Measurements from ENCODE around the gene ERC2.

Gene ERC2

DNA sequence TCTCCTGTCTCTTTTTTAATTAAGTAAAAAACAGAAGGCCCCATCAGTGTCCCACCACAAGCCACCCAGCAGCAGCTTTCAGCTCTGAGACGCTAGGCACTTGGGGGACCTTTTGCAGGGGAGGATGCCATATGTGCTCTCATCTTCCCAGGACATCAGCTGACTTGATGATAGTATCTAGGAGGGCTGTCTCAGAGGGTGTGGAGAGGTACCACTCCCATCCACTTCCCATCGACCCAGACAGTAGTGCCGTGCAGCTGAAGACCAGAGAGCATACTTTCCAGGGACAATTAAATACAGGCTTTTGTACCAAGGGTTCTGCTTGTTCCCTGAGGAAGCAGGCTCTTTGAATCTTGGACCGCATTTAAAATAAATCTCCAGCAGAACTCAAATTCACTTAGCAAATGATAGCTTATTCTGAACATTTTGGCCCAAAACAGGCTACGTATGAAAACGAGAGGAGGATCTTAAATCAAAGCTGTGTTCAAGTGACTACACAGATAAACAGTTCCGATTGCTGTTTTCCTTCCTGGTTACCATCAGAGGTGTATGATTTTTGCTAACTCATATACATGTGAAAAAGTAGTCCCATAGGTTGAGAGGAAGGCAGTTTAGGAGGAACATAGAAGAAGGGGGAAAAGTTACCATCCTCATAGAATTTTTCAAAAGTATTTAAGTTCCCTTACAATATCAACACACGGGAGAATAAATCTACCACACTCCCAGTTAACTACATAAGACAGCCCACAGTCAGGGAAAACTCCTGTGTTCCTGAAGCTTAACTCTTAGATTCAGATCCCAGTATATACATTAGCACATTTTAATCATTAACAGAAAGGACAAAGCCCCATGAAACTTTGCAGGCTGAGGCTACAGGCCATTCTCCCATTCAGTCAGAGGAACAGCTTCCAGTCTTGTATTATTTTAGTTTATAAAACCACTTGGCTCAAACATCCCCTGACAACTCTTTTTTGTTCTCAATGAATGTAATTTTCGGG lies 990.7 kb downstream of the ERC2 start:
- no peak for DNase-seq (ENCODE audit: low read depth in 2 of 2)

DNA sequence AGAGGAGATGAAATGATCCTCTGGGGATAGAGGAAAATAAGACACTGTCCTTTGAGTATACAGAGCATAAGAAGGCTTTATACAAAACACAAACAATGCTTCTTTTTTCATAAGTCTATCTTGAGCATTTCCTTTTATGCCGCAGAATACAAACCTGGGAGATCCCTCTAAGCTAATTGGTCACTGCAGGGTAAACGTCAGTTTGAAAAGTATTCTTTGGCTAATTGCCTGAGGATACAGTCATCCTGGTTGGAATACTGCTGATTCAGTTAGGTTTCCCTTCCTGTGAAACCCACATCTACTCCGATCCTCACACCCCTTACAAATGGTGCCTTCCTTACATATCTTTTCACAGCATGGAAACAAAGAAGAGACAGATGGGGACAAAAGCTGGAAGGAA lies 991.8 kb downstream of the ERC2 start:
- DNase-seq (ENCODE audit: low read depth in 2 of 2): no peak

DNA sequence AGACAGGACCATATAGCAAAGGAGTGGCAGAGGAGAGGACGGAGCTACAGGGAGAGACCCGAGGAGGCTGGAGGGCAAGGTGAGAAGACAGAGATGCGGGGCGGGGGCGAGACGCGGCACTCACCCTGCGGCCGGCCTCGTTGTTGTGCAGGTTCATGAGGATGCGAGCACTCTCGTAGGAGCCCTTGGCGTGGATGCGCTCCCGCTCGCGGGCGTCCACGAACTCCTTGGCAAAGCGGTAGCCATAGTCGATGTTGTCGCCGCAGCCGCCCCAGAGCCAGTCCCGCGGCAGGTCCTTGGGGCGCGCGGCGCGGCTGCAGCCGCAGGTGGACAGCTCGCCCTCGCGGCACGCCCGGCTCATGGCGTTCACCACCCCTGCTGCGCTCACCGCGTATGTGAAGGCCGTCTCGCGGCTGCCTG lies 994.0 kb downstream of the ERC2 start:
- DNase-seq (ENCODE audit: low read depth in 2 of 2): no peak

DNA sequence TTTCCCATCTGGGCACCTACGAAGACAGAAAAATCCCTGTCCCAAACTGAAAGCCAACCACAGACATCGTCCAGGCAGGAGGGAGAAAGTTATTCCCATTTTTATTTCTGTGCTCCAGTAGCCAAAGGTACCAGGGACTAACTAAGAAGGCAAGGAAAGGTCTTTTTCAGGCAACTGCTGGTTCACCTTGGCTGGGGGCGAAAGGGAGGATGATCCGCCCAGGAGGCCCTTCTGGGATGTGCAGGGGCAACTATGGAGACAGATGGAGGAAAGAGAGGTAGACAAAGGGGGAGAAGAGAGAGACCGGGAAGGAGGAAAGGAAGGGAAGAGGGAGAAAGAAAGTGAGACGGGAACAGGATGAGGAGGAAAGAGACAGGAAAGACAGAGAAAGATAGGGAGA lies 994.5 kb downstream of the ERC2 start:
- no peak for DNase-seq (ENCODE audit: low read depth in 2 of 2)

DNA sequence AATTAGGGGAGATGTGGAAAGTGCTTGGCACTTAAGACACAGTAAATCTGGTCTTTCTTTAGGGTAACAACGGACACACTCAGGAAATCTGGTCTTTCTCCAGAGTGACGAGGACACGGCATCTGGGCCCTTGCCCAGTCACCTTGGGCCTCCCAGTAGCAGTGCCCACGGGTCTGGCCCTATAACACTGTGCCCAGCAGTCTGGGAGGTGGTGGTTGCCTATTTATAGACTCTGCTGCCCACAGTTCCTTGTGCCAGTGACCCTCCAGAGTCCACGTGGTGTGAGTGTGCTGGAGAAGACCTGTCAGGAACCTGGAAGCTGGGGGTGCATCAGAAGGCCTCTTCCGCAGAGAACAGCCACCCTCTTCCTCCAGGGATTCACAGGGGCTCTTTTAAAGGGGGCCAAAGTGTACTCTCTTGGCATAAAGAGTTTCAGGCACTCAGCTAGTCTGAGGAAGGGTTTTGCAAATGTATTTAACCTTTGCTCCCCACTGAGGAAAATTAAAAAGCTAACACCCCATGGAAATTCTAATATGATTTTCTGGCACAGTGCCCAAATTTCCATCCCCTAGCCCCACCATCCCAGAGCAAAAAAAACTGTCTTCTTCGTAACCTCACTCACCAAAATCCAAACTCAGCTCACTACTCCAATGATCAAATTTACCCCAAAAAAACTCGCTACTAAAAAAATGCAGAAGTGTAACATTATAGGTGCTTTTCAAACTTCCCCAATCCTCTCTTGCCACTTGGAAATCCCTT lies 996.6 kb downstream of the ERC2 start:
- DNase-seq (ENCODE audit: low read depth in 2 of 2): no peak

DNA sequence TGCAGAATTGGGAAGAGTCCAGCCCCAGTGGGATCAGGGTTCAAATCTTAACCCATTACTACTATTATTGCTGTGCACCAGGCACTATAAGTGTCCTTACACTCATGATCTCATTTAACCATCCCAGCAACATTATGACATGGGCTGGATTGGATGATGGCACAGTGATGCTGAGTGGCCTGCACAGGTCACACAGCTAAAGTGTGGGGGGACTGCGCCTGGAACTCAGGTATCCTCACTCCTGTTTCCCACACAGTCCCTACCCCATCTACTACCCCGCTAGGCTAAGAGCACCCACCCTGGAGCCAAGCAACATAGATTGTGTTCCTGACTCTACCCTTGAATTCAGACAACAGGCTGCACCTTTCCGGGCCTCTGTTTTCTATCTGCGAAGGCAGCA lies 997.2 kb downstream of the ERC2 start:
- no peak for DNase-seq (ENCODE audit: low read depth in 2 of 2)

DNA sequence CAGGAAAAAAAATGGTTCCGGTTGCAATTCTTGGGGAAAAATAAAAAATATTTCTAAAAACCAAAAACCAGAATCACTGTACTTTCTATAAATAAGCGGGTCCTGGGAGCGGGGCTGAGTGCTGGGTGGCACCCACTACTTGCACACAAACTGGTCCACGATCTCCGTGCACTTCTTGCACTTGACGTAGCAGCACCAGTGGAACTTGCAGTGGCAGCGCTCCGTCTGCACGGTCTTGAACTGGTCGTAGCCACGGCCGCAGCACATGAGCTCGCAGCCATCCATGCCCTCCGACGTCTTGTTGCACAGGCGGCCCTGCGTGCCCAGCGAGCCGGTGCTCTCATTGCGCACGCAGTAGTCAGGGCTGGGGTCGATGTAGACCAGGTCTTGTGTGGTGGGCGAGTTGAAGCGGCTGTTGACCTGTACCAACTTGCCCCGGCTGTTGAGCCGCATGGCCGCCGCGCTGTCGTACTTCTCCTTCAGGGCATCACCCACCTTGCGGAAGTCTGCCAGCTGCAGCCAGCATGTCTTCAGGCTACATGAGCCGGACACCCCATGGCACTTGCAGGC lies 998.2 kb downstream of the ERC2 start:
- DNase-seq (ENCODE audit: low read depth in 2 of 2): no peak

DNA sequence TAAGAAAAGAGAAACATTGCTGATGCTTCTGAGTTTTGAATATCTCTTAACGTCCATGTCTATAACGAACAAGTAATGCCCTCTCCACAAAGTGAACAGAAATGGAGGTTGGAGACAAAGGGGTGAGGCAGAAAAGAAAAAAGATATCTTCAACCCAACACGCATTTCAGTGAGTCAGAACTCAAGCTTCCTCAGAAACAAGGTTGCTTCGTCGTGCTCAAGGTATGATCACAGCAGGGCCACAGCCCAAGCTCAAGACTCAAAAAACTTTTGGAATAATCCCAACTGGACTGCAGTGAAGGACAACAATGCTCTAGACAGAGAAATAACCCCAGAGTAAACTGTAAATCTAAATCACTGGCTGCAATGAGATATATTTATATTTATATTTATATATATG lies 1000.0 kb downstream of the ERC2 start:
- DNase-seq (ENCODE audit: low read depth in 2 of 2): no peak

DNA sequence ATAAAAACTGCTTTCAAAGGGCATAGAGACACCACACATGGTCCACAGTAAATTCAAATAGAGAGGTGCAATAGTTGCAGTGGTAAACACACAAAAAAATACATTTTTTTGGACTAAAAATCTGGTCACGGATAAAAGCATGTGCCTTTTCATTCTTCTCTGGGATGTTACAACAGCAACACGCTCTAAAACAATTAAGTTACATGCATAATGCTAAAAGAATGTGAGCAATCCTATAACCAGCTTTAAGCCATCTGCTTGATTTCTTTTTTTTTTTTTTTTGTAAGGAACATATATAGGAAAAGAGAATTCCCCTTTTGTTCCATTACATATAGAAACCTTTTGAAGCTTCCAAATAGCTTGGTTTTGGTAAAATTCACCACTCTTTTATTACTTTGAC lies 1001.2 kb downstream of the ERC2 start:
- no peak for DNase-seq (ENCODE audit: low read depth in 2 of 2)

DNA sequence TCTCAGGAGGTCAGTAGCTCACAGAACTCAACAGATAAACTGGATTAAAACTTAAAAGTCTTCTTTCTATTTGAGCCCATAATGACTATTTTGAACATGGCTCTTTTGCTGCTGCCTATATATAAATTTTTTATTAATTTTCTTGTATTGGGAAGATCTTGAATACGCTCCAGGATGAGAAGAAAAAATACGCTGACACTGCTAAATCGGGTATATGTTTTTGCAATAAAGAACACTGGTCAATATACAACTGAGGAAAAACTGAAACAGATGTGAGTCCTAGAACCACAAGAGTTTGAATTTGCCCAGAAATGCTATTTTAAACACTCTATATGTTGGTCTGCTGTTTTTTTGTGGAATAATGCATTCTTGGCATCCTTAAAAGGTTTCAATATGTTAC lies 1001.7 kb downstream of the ERC2 start:
- DNase-seq (ENCODE audit: low read depth in 2 of 2): no peak

DNA sequence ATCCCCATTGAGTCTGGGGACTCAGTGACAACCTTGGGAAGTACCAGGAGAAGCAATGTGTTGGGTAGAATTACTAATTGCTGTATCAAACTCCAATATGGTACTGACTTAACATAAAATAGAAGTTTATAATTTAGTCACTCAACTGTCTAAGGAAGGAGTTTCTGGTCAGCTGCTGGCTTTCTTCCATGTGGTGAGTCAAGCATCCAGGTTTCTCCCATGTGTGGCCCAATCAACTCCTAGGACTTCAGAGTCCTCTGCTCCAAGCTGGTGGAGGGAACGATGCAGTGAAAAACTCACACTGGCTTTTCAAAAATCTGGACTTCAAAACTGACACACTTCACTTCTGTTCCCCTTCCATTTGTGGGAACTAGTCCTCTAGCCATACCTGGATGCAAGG lies 1006.4 kb downstream of the ERC2 start:
- no peak for DNase-seq (ENCODE audit: low read depth in 2 of 2)

DNA sequence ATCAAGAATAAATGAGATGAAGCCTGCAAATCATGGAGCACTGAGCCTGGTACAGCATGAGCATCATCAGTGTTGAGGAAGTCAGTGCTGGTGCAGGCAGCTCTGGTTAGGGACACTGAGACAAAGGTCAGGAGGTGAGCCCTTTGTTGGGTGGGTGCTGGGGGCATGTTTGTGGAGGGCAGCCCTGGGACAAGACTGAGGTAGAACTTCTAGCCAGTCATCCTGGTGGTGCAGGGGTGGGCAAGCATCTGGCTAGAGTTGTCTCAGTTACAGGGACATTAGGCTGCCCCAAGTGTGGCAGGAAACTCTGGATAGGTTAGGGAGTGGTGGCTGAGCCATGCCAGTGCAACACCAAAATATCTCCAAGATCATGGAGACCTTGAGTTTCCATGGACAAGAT lies 1008.4 kb downstream of the ERC2 start:
- no peak for DNase-seq (ENCODE audit: low read depth in 2 of 2)

Measured in stimulated activated CD8-positive, alpha-beta memory T cell treated with anti-CD3 and anti-CD28 coated beads, Interleukin-7, amount 100 ng/mL, for 1 hour (primary cell).